OCI-LY1 (cell line): ENCODE measurements around the gene AP3S2.

ENCODE experiments used
- EZH2 ChIP-seq: fragments of 200-600 bp; sonication (generic), shearing (Covaris generic); IDR thresholded peaks from 2 replicates; pipeline ENCODE4 v1.8.0; 2017; ENCODE audit warnings: borderline replicate concordance, mixed run types, mild to moderate bottlenecking, antibody characterized with exemption, low read length, moderate library complexity, mixed read lengths
- TF ChIP-seq, protein P1 (sequence below): fragments of 200-600 bp; sonication (generic), shearing (Covaris generic); IDR thresholded peaks from 2 replicates; pipeline ENCODE4 v1.5.1; 2017; ENCODE audit warnings: mild to moderate bottlenecking, antibody characterized with exemption, low read length, moderate library complexity, mixed read lengths

DNA sequence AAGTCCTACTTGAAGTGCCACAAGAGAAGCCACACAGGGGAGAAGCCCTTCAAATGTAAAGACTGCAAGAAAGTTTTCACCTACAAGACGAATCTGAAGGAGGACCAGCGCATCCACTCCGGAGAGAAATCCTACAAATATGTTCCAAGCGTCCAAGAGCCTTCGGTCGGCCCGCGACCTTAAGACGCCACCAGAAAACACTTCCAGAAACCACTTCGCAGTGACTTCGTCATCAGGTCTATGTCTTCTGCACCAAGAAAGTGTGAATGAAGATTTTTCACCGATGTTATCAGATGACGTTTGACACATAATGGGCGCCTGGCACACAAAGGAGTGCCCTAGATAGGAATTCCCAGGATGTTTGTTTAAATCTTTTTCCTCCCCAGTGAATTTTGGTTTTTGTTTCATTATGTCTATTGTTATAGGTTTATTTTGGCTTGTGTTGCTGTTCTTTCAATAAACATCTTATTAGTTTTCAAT, 43.0 kb upstream of the AP3S2 start:
- TF ChIP-seq, protein P1, sequence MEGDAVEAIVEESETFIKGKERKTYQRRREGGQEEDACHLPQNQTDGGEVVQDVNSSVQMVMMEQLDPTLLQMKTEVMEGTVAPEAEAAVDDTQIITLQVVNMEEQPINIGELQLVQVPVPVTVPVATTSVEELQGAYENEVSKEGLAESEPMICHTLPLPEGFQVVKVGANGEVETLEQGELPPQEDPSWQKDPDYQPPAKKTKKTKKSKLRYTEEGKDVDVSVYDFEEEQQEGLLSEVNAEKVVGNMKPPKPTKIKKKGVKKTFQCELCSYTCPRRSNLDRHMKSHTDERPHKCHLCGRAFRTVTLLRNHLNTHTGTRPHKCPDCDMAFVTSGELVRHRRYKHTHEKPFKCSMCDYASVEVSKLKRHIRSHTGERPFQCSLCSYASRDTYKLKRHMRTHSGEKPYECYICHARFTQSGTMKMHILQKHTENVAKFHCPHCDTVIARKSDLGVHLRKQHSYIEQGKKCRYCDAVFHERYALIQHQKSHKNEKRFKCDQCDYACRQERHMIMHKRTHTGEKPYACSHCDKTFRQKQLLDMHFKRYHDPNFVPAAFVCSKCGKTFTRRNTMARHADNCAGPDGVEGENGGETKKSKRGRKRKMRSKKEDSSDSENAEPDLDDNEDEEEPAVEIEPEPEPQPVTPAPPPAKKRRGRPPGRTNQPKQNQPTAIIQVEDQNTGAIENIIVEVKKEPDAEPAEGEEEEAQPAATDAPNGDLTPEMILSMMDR = no peak
- TF ChIP-seq EZH2 = no peak
